ENCODE measurements around the gene FN3KRP.

GRCh38 chr17:82737967-82738877 lies 21.7 kb downstream of the FN3KRP start:
- no peak for TF ChIP-seq CTCF (IDR thresholded peaks at IDR 0.05; ENCODE audit: low read depth, low read length)
- TF ChIP-seq EZH2phosphoT487 (IDR thresholded peaks at IDR 0.05; ENCODE audit: low read depth), result no peak

Measured in OCI-LY3 (cell line).